GM23338 (cell line): ENCODE measurements around the gene PALLD.
A peak's percentile ranks its signal among the peaks of the same experiment; 100 is the strongest.

Experiments used
- CREB1 ChIP-seq: fragments of 250-450 bp; sonication (Bioruptor Pico); IDR thresholded peaks from 2 replicates; pipeline ENCODE4 v1.5.0; 2020; ENCODE audit warnings: low read depth, mild to moderate bottlenecking, moderate library complexity
- CTCF ChIP-seq, 2 experiments: fragments of 200-600 bp in 1 of 2; sonication (generic) in 1 of 2; conservative IDR thresholded peaks; 2 replicates each; pipeline versions ENCODE4 v1.5.1 to v1.6.1; 2016 to 2017; ENCODE audit warnings: antibody characterized with exemption in 2 of 2, low read depth in 2 of 2, mild to moderate bottlenecking in 2 of 2, moderate library complexity in 1 of 2
- ETS1 ChIP-seq: IDR thresholded peaks from 2 replicates; pipeline ENCODE4 v1.6.1; 2016; ENCODE audit warnings: antibody characterized with exemption
- EZH2 ChIP-seq: fragments of 200-600 bp; sonication (generic); IDR thresholded peaks from one replicate; pipeline ENCODE4 v1.8.0; 2017; ENCODE audit warnings: antibody characterized with exemption, mild to moderate bottlenecking, low read depth; ENCODE audit not compliant: unreplicated experiment
- EZH2phosphoT487 ChIP-seq: fragments of 200-600 bp; sonication (generic); IDR thresholded peaks from one replicate; pipeline ENCODE4 v1.8.1; 2018; ENCODE audit warnings: antibody characterized with exemption; ENCODE audit not compliant: unreplicated experiment
- JUNB ChIP-seq: IDR thresholded peaks from one replicate; pipeline ENCODE4 v1.6.1; 2016; ENCODE audit warnings: antibody characterized with exemption; ENCODE audit not compliant: unreplicated experiment
- POLR2AphosphoS5 ChIP-seq: IDR thresholded peaks from 2 replicates; pipeline ENCODE4 v1.6.1; 2016; ENCODE audit warnings: antibody characterized with exemption, low read depth
- REST ChIP-seq: IDR thresholded peaks from one replicate; pipeline ENCODE4 v1.6.1; 2018; ENCODE audit warnings: antibody characterized with exemption; ENCODE audit not compliant: unreplicated experiment
- STAT1 ChIP-seq: IDR thresholded peaks from one replicate; pipeline ENCODE4 v1.6.1; 2016; ENCODE audit warnings: antibody characterized with exemption; ENCODE audit not compliant: unreplicated experiment
- ZNF114 ChIP-seq: fragments of 250-450 bp; sonication (Bioruptor Pico); IDR thresholded peaks from 2 replicates; pipeline ENCODE4 v1.5.0; 2020; ENCODE audit warnings: mild to moderate bottlenecking, moderate library complexity
- ZNF331 ChIP-seq: fragments of 250-450 bp; sonication (Bioruptor Pico); IDR thresholded peaks from 2 replicates; pipeline ENCODE4 v1.5.0; 2020; ENCODE audit warnings: low read depth, mild to moderate bottlenecking, moderate library complexity

- TF ChIP-seq CTCF (conservative IDR thresholded peaks at IDR 0.05; ENCODE audit: low read depth in 2 of 2) (0 out of 4 replicates have a peak, but pooled peaks of 1 of the 2 experiments have one; percentile 11), EZH2 (no peak), EZH2phosphoT487 (no peak), JUNB (no peak), REST (no peak), POLR2AphosphoS5 (no peak), ZNF331 (CRISPR knock-in tag) (no peak), STAT1 (no peak), CREB1 (no peak), ZNF114 (CRISPR knock-in tag) (no peak), ETS1 (no peak)
Measured at GRCh38 chr4:168555437-168555836, 58.6 kb downstream of the PALLD start.
